ENCODE data around the gene COA1. TPM values are rescaled to one million over a fixed set of nuclear protein-coding genes. Genes with fewer than 3 reads are reported as not detected.

The COA1 gene
- polyA plus RNA-seq, 1 experiment = 22.4 TPM

- H3K4me3 ChIP-seq (ENCODE audit: low read depth, low read length) = no peak overlapping the region
- peaks cover 10% of the 10 kb centered on the region; the same call in 1 of the 2 replicates for H3K9me3 ChIP-seq (ENCODE audit: control insufficient read depth, insufficient read depth, low read length)
- H3K27me3 ChIP-seq (ENCODE audit: control insufficient read depth, insufficient read depth, low read length) = peaks cover 4% of the 10 kb centered on the region
- ChIA-PET CTCF (interaction anchor here (1.4 to 1.5 kb wide), 2 partner anchors 90 to 167 kb away, joined by 3 to 5 read pairs; partner anchors contain the start of gene STK17A), POLR2A (interaction anchor here (1.8 kb wide), 1 partner anchor 20 kb away, joined by 5 read pairs; the partner anchor contains the start of gene COA1)
- TF ChIP-seq CTCF (IDR thresholded peaks at IDR 0.05; ENCODE audit: low read depth, low read length) = no peak
- H3K27ac ChIP-seq (ENCODE audit: low read depth, low read length) = no peak overlapping the region
- no peak for DNase-seq (ENCODE audit: low read depth, low spot score)
Measured at GRCh38 chr7:43749383-43749940, 20.1 kb upstream of the COA1 start.

GRCh38 chr7:43747328-43748105 lies 18.2 kb upstream of the COA1 start:
- POLR2A ChIA-PET = no interaction called here
- TF ChIP-seq CTCF (IDR thresholded peaks at IDR 0.05; ENCODE audit: low read depth, low read length) = no peak

DNA sequence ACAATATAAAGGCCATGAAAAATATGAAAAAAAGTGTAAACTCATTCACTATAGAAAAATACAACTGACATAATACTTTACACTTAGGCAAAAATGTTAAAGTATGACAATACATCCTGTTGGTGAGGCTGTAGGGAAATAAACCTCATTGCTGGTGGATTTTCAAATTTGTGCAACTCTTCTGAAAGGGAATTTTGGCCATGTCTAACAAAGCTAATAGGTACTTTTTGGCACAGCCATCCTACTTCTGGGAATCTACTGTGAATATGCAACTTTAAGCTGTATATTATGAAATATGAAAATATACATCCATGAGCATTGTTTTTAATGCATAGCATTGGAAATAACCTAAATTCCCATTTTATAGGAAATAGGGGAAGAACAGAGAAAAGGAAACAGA lies 13.4 kb upstream of the COA1 start:
- TF ChIP-seq CTCF (IDR thresholded peaks at IDR 0.05; ENCODE audit: low read depth, low read length) = no peak
- ChIA-PET CTCF (no interaction called here), POLR2A (no interaction called here)
- Histone ChIP-seq H3K27ac (ENCODE audit: low read depth, low read length) (no peak overlapping the region), H3K9me3 (ENCODE audit: control insufficient read depth, insufficient read depth, low read length) (no peaks in the 10 kb centered on the region), H3K27me3 (ENCODE audit: control insufficient read depth, insufficient read depth, low read length) (no peaks in the 10 kb centered on the region), H3K4me3 (ENCODE audit: low read depth, low read length) (no peak overlapping the region)
- no peak for DNase-seq (ENCODE audit: low read depth, low spot score)

More at GRCh38 chr7:43747328-43748105, 18.2 kb upstream of the COA1 start:
- Histone ChIP-seq H3K27ac (ENCODE audit: low read depth, low read length) (no peak overlapping the region), H3K27me3 (ENCODE audit: control insufficient read depth, insufficient read depth, low read length) (peaks cover 4% of the 10 kb centered on the region), H3K9me3 (ENCODE audit: control insufficient read depth, insufficient read depth, low read length) (peaks cover 10% of the 10 kb centered on the region; the same call in 1 of the 2 replicates), H3K4me3 (ENCODE audit: low read depth, low read length) (no peak overlapping the region)
- CTCF ChIA-PET = interaction anchor here (0.6 kb wide), 1 partner anchor 91 kb away, joined by 3 read pairs; no protein-coding TSS in a partner anchor
- DNase-seq (ENCODE audit: low read depth, low spot score) = no peak

GRCh38 chr7:43737467-43738127 lies 8.3 kb upstream of the COA1 start:
- Histone ChIP-seq H3K4me3 (ENCODE audit: low read depth, low read length) (no peak overlapping the region), H3K27ac (ENCODE audit: low read depth, low read length) (no peak overlapping the region), H3K9me3 (ENCODE audit: control insufficient read depth, insufficient read depth, low read length) (peaks cover 6% of the 10 kb centered on the region; the same call in 1 of the 2 replicates), H3K27me3 (ENCODE audit: control insufficient read depth, insufficient read depth, low read length) (no peaks in the 10 kb centered on the region)
- ChIA-PET CTCF (interaction anchor here (1.4 to 2.3 kb wide), 3 partner anchors 102 to 155 kb away, joined by 3 to 7 read pairs (median 5); partner anchors contain the start of gene STK17A), POLR2A (no interaction called here)
- no peak for DNase-seq (ENCODE audit: low read depth, low spot score)
- no peak for TF ChIP-seq CTCF (IDR thresholded peaks at IDR 0.05; ENCODE audit: low read depth, low read length)

Measured in AG04450 (cell line).